PC-3 (cell line): ENCODE measurements around the gene TMEM184B. TPM values are rescaled to one million over a fixed set of nuclear protein-coding genes. Genes with fewer than 3 reads are reported as not detected.

Experiments used
- ATAC-seq: fragments of 200-7000 bp; cut with Tn5 transposase; 2 replicates; pipeline ENCODE4 v1.9.1; 2020; ENCODE audit warnings: mild to moderate bottlenecking, moderate library complexity
- BruUV-seq: library from RNA; stranded (reverse); fragments of 400-500 nt; replicated peaks from 2 replicates; lab custom pipeline; 2021; lab: Mats Ljungman, UMichigan
- CTCF ChIA-PET: fragments of 300-600 bp; sonication (Branson Sonifier 250); formaldehyde crosslinking; loops from one replicate; lab custom pipeline; 2022; ENCODE audit warnings: antibody characterized with exemption; lab: Charles Lee
- POLR2A ChIA-PET: fragments of 300-600 bp; sonication (Branson Sonifier 250); formaldehyde crosslinking; loops from one replicate; lab custom pipeline; 2022; ENCODE audit warnings: antibody characterized with exemption; ENCODE audit not compliant: unreplicated experiment; lab: Charles Lee
- DNase-seq: peaks from one replicate; pipeline ENCODE4 v3.0.0-alpha.2; 2015
- H2AFZ ChIP-seq: fragments of 300-600 bp; sonication (generic); 2 replicates; pipeline ENCODE4 v1.6.0; 2016; ENCODE audit warnings: antibody characterized with exemption, low read length
- H3F3A ChIP-seq: fragments of 300-600 bp; sonication (generic); one replicate; pipeline ENCODE4 v1.6.0; 2017; ENCODE audit warnings: antibody characterized with exemption, low read length, control low read depth, mild to moderate bottlenecking; ENCODE audit not compliant: unreplicated experiment
- H3K27ac ChIP-seq: fragments of 300-600 bp; sonication (generic); 2 replicates; pipeline ENCODE4 v1.5.1; 2016; ENCODE audit warnings: mild to moderate bottlenecking, low read length
- H3K27me3 ChIP-seq: fragments of 300-600 bp; sonication (generic); 2 replicates; pipeline ENCODE4 v1.6.1; 2016; ENCODE audit warnings: low read length, mixed read lengths
- H3K36me3 ChIP-seq: fragments of 300-600 bp; sonication (generic); 2 replicates; pipeline ENCODE4 v1.6.1; 2016; ENCODE audit warnings: low read depth, mixed run types, low read length, mixed read lengths
- H3K4me1 ChIP-seq: fragments of 300-600 bp; sonication (generic); 2 replicates; pipeline ENCODE4 v1.5.1; 2016; ENCODE audit warnings: low read length; ENCODE audit not compliant: insufficient read depth
- H3K4me2 ChIP-seq: fragments of 300-600 bp; sonication (generic); 2 replicates; pipeline ENCODE4 v1.6.0; 2016; ENCODE audit warnings: low read length
- H3K4me3 ChIP-seq: fragments of 300-600 bp; sonication (generic); 2 replicates; pipeline ENCODE4 v1.5.1; 2016; ENCODE audit warnings: mild to moderate bottlenecking, low read length, mixed read lengths
- H3K79me2 ChIP-seq: fragments of 300-600 bp; sonication (generic); 2 replicates; pipeline ENCODE4 v1.6.1; 2017; ENCODE audit warnings: low read length, mixed read lengths
- H3K9ac ChIP-seq: fragments of 300-600 bp; sonication (generic); 2 replicates; pipeline ENCODE4 v1.6.0; 2016; ENCODE audit warnings: mild to moderate bottlenecking, low read length
- H3K9me2 ChIP-seq: fragments of 300-600 bp; sonication (generic); replicated peaks from 2 replicates; pipeline ENCODE4 v1.6.1; 2016; ENCODE audit warnings: mixed run types, low read length, mixed read lengths
- H3K9me3 ChIP-seq: fragments of 300-600 bp; sonication (generic); 2 replicates; pipeline ENCODE4 v1.6.1; 2016; ENCODE audit warnings: low read length, mixed read lengths
- H4K20me1 ChIP-seq: fragments of 300-600 bp; sonication (generic); 2 replicates; pipeline ENCODE4 v1.6.1; 2016; ENCODE audit warnings: low read length, mixed read lengths
- CTCF ChIP-seq: fragments of 300-600 bp; sonication (generic); conservative IDR thresholded peaks from 2 replicates; pipeline ENCODE4 v1.5.1; 2017; ENCODE audit warnings: antibody characterized with exemption, low read depth, mild to moderate bottlenecking, low read length
- EZH2 ChIP-seq: fragments of 300-600 bp; sonication (generic); IDR thresholded peaks from one replicate; pipeline ENCODE4 v1.6.1; 2017; ENCODE audit warnings: antibody characterized with exemption, mild to moderate bottlenecking, low read length; ENCODE audit not compliant: unreplicated experiment
- EZH2phosphoT487 ChIP-seq: fragments of 300-600 bp; sonication (generic); IDR thresholded peaks from 2 replicates; pipeline ENCODE4 v1.6.1; 2018; ENCODE audit warnings: mild to moderate bottlenecking, antibody characterized with exemption, low read length, borderline replicate concordance
- intact Hi-C: fragments of 100-400 bp; cut with micrococcal nuclease; formaldehyde crosslinking; loops from 2 replicates; pipeline ENCODE4 v1.9.0; 2023
- total RNA-seq: library from RNA; depleted of rRNA; stranded (reverse); fragments of >200 nt; gene quantifications from 2 replicates; pipeline ENCODE4 v1.2.3, GENCODE V29; 2014; rRNA removed

Gene TMEM184B
- total RNA-seq, 1 experiment from 2014 or later, result 37.5 TPM

- Histone ChIP-seq H4K20me1 (no peaks in the 10 kb centered on the region), H3K4me1 (peaks cover 7% of the 10 kb centered on the region; the same call in 1 of the 2 replicates), H3K27me3 (no peaks in the 10 kb centered on the region), H2AFZ (no peak overlapping the region), H3K9me2 (no peaks in the 10 kb centered on the region), H3K4me2 (no peak overlapping the region), H3K9me3 (no peaks in the 10 kb centered on the region), H3K36me3 (no peaks in the 10 kb centered on the region), H3F3A (no peaks in the 10 kb centered on the region), H3K4me3 (no peak overlapping the region), H3K27ac (no peak overlapping the region), H3K79me2 (no peaks in the 10 kb centered on the region), H3K9ac (no peak overlapping the region)
- ATAC-seq (no peak), DNase-seq (no peak)
- no peak for TF ChIP-seq EZH2
- no peak for TF ChIP-seq EZH2phosphoT487
- TF ChIP-seq CTCF, result no peak
- intact Hi-C loops, result no loop called here
- POLR2A ChIA-PET, result no interaction called here
- CTCF ChIA-PET, result no interaction called here
- no TSS peak for BruUV-seq
Observed at GRCh38 chr22:38170469-38170868, 102.3 kb downstream of the TMEM184B start.

Other genes starting within 250 kb of the TMEM184B start
- 41.7 and 45.5 TPM in 2 replicates for gene PICK1, start 215.6 kb downstream of the TMEM184B start, total RNA-seq
- gene SLC16A8, start 188.8 kb downstream of the TMEM184B start, total RNA-seq, result not detected in 2 replicates
- gene BAIAP2L2, start 162.3 kb downstream of the TMEM184B start, total RNA-seq, result 0.80 TPM in 1 of 2 replicates, not detected in the other
- 6.0 and 6.3 TPM in 2 replicates for gene PLA2G6, start 91.2 kb downstream of the TMEM184B start, total RNA-seq
- gene MAFF, start 71.0 kb downstream of the TMEM184B start, total RNA-seq, result 72.6 and 112 TPM in 2 replicates
- 147 and 179 TPM in 2 replicates for gene CSNK1E, start 44.4 kb upstream of the TMEM184B start, total RNA-seq
- not detected in 2 replicates for gene KCNJ4, start 182.2 kb upstream of the TMEM184B start, total RNA-seq
- gene KDELR3, start 195.1 kb upstream of the TMEM184B start, total RNA-seq, result 17.7 and 22.6 TPM in 2 replicates
- gene DDX17, start 233.3 kb upstream of the TMEM184B start, total RNA-seq, result 333 and 512 TPM in 2 replicates